ENCODE data around the gene TRIM66.
A peak's percentile ranks its signal among the peaks of the same experiment; 100 is the strongest.

The TRIM66 gene

DNA sequence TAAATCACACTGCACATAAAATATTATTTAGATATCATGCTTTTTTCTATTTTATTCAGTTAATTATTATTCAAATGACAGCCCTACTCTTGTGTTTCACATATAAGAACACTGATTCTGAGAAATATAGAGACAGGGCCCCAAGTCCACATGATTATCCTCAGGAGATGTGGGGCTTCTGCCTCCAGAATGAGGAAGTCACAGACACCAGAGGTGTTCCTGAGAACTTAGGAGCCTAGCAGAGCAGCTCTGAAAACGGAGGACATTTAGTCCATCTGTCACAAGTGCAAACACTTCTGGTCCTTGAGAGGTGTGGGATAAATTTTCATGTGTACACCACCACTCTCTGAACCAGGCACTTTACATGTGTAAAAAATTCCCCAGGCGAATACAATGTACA lies 26.2 kb downstream of the TRIM66 start:
- DNase-seq (ENCODE audit: low read depth): no peak

DNA sequence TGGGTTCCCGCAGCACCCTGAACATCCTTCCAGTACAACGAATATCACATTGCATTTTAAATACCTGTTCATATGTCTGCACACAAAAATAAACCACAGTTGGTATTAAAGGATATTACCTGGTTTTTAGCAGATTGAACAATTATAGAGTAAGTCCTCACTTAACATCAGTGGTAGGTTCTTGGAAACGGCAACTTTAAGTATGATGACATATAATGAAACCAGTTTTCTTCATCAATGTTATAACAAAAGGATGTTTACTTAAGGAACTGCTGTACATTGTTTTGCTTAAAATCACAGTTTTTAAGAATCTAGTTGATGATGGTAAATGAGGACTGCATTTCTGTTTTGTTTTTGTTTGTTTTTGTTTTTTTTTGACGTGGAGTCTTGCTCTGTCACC lies 28.0 kb downstream of the TRIM66 start:
- no peak for DNase-seq (ENCODE audit: low read depth)

DNA sequence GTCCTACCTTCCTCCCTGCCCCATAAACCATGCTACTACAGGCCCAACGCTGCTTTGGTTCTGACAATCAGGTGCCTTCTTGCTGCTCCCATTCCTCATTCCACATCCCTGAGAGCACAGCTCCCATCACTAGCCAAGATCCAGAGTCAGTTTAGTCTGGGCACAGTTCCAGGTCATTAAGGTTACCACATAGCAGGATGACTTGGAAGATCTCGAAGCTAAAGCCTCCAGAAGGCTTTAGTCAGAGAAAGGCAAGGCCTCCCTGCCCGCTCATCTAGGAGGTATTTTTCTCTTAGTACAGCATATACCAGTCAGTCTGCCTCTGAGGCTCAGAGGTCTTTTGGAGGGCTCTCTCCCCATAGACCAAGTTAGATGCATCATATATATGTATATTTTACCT lies 30.3 kb downstream of the TRIM66 start:
- DNase-seq (ENCODE audit: low read depth): peak; percentile 97

DNA sequence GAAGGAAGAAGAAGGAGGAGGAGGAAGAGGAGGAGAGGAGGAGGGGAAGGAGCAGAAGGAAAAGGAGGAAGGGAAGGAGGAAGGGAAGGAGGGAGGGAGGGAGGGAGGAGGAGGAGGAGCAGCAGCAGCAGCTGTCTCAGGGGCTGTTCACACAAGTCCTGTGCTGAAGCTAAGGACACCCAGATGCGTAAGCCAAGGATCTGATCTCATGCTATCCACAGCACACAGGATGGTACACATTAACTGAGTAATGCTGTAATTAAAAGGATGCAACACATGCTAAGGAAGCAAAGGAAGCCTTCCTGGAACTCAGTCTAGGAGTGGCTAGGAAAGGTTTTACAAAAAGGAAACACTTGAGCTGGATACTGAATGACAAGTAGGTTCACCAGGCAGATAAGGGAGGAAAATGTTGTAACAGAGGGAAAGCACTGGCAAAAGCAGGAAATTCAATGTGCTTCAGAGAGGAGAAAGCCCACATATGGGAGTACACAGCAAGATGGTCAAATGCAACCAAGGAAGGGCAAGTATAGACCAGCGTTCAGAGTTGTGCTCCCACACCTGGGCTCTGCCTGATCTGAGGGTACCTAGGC lies 32.0 kb downstream of the TRIM66 start:
- DNase-seq (ENCODE audit: low read depth): peak; percentile 24

DNA sequence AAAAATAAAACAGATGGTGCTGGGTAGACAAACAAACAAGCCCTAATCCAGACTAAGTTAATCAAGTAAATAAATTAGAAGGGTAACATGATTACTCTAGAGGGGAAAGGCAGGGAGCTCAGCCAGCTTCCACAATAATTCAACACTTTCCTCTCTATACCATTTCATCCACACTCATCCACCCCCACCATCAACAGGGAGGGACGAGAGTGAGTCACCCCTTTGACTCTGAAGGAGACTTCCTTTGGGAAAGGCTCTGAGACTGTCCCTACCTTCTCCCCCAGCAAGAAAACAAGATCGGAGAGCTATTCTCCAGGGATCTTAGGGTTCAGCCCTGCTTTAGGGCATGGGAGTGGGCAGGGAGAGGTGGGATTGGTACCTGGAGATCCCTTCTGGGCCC lies 33.1 kb downstream of the TRIM66 start:
- no peak for DNase-seq (ENCODE audit: low read depth)

DNA sequence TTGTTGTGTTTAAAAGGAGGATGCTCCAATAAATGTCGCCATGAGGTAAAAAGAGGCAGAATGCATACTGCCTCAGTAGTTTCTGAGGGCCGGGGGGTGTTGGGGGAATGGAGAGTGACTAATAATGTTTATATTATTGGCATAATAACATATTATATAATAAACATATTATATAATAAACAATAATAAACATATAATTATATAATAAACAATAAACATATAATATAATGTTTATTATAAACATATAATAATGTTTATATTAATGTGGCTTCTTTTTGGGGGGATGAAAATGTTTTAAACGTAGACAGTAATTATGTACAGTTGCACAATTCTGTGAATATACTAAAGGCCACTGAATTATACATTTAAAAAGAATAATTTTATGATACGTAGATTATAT lies 35.6 kb downstream of the TRIM66 start:
- no peak for DNase-seq (ENCODE audit: low read depth)

DNA sequence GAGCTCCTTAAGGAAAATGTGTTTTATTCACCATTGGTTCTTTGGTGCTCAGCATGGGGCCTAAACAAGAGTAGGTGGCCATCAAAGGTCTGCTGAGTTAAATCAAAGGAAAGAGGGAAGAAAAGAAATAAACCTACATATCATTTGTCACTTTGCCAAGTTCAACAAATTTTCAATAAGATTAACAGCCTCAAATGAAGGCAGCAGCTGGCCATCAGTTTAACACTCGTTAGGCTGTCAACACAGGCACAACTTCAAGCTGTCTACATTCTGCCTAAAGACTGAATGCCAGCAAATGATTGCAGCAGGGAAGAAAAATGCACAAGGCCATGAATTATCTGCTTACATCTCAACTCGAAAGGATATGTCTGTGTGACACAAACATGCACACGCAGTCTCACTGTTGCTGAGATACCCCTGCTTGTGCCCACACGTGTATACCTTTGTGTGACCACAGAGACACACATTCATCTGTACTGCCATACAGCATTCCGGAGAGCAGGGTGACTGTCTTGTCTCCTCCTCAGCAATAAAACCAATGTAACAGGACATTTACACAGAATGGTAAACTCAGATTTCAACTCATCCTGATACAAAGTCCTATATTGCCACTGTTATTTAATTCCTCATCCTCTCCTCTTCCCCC lies 40.1 kb downstream of the TRIM66 start:
- DNase-seq (ENCODE audit: low read depth): no peak

DNA sequence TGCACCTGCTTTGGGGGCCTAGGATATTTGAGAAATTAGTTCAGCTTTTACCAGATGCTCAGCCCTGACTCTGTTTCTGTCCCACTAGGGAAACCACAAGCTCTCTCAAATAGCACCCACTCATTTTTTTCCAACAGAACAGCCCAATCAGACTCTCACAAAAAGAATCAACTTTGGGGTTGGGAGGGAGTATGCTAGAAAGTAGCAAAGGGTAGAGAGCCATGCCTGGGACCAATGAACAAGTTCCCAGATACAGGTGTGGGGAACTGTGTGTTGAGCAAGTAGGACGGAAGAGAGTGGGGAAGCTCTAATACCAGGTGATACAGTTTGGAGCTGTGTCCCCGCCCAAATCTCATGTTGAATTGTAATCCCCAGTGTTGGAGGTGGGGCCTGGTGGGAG lies 41.1 kb downstream of the TRIM66 start:
- DNase-seq (ENCODE audit: low read depth): no peak

DNA sequence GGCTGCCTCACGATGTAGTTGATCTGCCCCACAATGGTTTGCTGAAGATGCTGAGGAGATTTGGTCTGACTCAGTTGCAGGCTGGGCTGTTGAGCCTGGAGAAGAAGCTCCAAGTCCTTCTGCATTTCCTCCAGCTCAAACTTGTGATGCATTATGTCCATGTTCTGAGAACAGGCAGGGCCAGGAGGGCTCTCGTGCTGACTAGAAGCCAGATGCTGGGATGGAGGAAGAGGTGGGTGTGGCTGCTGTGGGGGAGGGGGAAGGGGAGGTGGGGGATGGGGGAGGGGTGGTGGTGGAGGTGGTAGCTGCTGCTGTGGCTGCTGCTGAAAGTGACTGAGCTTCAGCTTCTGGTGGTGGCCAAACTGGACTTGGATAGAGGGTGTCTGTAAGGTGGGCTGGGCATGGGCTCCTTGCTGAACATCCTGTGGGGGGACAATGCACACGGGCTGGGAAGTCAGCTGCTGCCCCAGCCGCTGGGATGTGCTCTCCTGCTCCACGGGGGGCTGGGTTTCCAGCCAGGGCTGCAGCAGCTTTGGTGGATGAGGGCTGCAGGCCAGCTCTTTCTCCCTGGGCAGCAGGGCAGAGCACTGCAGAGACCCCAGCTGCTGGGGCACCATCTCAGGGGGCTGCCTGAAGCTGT lies 42.1 kb downstream of the TRIM66 start:
- no peak for DNase-seq (ENCODE audit: low read depth)

DNA sequence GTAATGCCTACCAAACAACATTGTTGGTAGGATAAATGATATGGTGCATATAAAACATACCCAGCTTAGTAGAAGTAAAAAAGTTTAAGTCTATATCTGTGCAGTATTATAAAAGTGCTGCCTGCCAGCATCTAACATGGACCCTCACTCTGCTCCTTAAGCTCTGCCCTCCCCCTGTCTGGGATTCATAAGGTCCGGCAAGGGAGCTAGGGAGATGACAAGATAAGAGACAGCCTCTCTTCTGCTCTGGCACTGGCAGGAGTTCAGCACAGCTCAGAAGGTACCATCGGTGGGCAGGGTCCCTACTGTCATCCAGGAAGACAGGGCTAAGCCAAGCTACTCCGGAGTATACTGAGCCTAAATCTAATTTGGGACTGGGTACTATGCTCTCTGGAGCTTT lies 42.8 kb downstream of the TRIM66 start:
- no peak for DNase-seq (ENCODE audit: low read depth)

DNA sequence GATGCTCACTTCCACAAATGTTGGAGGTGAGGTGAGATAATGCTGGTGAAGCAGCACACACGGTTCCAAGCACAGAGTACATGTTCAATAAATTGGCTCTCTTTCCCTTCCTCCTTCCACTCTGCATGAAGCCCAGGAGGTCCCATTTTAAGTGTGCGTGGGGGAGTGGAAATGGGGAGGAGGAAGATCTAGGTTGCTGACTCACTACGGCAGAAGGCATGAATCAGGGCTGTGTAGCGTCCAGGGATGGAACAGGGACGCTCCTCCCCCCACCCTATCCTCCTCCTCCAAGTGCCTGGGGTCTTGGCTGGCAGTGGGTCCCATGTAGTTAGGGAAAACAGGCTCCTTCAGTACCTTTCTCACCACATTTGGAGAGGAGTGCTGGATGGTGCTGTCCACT lies 44.2 kb downstream of the TRIM66 start:
- DNase-seq (ENCODE audit: low read depth): no peak

DNA sequence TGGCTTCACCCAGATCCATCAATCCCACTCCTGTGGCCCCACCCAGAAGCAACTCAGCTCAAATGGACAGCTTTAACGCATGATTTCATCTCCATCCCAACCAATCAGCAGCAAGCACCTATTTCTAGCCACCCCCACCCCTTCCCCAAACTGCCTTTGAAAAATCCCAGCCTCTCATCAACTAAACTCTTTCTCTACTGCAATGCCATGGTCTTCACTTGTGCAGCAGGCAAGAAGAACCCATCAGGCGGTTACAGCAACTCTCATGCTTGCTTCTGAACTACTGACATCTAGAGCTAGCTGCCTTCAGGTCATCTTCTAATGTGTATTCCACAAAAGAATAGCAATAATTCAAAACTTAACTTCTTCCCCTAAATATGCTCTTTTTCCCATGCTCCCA lies 46.3 kb downstream of the TRIM66 start:
- no peak for DNase-seq (ENCODE audit: low read depth)

DNA sequence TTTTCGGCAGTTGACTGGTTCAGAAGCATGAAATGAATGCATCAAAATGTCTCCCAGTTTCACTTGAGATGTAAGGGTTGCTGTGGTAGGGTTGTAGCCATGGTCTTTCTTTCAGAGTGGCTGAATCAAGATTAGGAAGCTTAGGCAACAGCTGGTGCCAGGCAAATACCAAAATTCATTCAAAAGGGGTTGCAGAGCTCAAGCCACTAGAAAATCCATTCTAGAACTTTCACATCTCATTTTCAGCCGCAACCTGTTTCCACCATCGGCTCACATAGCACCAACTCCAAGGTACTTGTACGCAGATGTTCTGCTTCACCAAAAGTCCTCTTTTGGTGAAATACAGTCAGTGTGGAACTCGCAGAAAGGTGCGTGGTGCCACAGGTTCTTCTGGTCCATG lies 48.0 kb downstream of the TRIM66 start:
- DNase-seq (ENCODE audit: low read depth): no peak

DNA sequence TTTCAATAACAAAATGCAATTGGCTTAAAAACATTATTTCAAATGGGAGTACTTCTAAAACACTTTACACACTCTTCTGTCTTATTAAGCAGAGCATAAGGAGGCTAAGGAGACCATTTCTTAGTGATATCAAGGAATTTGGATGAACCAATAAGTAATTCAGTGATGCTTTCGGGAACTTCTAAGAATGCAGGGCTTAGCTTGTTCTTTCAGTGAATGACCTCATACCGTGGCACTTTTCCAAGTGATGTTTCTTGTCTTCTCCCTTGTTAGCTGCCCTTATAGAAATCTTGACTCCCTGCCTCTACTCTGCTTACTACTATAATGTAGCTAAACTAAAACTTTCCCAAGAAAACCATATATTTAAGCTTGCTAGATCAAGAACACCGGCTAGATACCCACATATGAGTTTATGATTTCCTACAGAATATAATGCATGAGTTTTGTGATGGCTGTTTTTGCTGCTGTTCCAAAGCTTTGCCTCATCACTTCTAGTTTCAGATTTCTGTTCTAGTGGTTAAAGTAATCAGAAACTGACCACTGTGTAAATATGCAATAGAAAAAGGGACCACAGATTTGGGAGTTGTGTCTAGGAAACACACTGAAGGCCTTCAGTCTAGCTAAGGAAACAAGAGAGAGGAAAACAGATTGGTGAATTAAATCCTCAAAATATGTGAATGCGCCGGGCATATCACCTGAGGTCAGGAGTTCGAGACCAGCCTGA lies 50.9 kb downstream of the TRIM66 start:
- DNase-seq (ENCODE audit: low read depth): no peak

DNA sequence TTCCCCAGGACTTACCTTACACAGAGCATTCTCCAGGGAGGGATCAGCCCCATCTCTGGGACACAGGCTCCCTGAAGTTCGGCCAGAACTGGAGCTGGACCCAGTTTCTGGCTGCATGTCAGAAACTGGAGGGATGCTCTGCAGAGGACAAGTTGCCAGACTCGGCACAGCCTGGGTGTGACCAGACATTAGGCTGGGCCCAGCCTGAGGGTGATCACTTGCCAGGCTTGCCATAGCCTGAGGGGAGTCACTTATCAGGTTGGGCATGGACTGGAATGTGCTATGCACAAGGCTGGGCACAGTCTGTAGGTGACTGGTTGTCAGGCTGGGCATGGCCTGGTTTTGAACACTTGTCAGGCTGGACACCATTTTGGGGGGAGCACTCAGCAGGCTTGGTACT lies 57.8 kb downstream of the TRIM66 start:
- DNase-seq (ENCODE audit: low read depth): no peak

DNA sequence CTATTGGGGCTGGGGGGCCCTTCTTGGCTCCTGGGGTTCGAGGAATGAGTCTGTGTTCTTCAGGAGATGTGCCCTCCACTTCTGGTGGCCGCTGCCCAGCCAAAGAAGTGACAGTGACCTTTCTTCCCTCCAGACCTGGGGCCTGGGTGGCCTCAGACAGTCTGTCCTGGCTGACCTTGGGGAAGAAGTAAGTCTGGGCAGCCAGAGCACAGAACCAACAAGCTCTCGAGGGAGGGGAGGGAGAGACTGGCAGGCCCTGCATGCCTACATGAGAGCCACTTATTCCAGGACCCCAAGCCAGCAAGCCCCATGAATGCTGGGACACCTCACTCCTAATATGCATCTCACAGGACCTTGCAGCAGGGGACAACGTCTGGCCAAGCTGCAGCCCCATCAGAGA lies 61.3 kb downstream of the TRIM66 start:
- no peak for DNase-seq (ENCODE audit: low read depth)

DNA sequence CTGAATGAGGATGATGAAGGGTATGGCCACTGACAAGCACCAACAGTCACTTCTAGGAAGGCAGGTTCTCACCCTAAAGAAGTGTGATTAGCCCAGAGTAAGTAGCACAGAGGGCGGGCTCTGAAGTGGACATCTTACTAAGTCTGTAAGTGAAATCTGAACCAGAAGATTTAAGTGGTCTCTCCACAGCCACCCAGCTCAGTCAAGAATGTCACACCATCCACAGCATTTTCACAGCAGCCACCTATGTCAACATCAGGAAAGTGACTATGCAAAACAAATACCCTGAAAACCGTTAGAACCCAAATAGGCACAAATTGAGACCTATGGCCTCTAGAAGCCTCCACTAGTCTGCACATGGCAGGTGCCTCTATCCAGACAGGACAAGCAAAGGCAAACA lies 65.4 kb downstream of the TRIM66 start:
- no peak for DNase-seq (ENCODE audit: low read depth)

DNA sequence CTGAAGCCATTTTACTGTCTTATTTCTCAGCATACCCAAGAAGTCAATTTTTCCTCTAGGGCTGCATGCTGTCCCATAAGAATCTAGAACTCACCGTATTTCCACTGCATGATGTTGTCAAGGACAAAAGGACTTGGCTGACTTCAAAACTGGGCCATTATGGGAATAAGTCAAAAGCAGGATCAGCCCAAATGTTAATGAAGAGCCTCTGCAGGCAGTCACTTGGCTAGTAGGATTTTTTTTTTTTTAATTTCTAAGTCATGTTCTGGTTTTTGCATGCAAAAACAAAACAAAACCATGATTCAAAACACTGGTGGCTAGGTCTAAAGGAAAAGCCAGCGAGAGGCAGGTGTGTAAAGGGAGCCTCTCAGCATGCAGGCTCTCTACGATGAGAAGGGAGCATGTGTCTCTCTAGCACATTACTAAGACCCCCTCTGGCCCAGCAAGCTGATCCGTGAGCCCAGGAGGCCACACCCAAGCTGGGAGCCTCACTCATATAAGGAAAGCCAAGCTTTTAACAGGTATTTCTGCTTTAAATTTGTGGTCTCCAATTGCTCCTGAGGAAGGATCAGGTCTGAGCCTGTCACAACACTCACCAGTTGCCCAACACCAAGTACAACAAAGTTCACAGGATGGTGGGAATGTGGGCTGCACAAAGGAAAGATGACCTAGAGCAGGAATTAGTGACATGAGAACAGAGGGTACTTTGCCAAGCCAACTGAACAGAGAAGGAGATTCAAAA lies 67.0 kb downstream of the TRIM66 start:
- no peak for DNase-seq (ENCODE audit: low read depth)

DNA sequence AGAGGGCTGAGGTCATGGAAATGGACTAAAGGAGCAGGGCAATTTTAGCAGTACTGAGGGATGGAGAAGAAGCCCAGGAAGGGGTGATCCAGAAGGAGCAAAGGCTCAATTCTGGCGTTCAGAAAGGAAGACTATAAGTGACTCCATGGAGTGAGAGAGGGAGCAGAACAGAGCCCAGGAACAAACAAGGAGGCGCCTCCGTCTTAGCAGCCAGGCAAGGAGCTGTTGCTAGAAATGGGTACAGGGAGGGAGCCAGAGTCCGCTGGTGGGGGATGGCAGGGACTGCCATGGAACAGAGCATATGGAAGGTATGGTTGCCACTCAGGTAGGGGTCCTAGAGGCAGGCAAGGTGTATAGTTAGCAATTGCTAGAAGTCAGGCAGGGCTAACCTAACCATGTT lies 68.0 kb downstream of the TRIM66 start:
- DNase-seq (ENCODE audit: low read depth): no peak

DNA sequence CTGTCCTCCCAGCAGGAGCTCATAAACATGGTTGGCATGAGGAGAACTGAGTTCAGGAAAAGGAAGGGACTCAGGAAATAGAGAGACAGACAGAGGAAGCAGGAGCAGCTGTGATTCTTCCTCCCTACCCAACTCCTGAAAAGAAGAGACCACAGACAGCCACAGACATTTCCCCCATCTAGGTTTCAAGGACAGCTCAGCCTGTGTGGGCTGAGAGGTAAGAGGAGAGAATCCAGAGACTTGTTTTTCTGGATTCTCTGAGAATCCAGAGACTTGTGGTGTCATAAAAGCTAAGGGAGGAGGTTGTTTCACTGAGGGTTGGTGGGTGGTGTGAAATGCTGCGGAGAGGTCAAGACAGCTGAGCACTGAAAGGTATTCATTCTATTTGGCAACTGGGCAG lies 69.4 kb downstream of the TRIM66 start:
- DNase-seq (ENCODE audit: low read depth): no peak

DNA sequence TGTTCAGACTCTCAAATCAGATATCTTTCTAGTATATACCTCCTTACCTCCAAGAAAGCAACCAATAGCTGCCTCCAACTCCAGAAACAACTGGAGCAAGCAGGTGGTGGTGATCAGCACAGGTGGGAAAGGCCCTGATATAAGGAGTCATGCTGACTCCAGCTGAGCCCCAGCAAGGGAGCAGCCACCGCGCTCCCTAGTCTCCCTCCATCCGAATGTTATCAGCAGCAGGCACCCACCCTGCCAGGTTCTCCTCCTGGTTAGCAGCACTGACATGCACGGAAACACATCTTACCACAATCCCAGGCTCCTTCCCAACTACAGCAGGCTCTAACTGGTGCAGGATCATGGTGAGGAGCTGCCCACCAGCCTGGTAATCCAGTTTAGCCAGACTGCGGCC lies 69.9 kb downstream of the TRIM66 start:
- no peak for DNase-seq (ENCODE audit: low read depth)

DNA sequence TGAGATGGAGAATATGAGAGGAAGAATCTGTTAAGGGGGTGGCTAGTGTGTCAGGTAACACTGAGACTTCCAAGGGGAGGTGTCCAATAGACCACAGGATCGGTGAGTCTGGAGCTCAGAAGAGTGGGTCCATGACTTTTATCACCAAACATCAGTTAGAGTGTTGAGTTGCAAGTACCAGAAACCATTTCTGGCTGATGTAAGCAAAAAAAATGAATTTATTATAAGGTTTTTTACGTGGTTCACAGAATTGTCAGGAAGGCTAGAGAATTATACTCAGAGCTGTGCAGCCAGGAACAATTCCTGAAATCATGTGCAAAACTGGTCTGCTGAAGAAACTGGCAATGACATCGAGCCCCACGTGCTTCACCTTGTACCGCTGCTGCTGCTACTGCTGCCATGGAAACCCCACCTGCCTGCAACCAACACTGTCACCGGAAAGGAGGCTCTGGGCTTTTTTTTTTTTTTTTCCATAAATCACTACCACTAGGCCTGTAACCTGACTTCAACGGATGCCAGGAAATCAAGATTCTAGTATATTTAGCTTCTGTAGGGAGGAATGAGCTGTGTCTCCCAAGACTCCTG lies 71.8 kb downstream of the TRIM66 start:
- no peak for DNase-seq (ENCODE audit: low read depth)

All from HS-5 (cell line).